Mesendoderm (in vitro differentiated cells): Measurements from ENCODE around the gene RAB11FIP3. TPM values are rescaled to one million over a fixed set of nuclear protein-coding genes. Genes with fewer than 3 reads are reported as not detected.

Experiments used
- small RNA-seq: library from polyadenylated mRNA; stranded (forward); fragments of <200 nt; extraction: miRNeasy Mini kit (QIAGEN cat#:217004); gene quantifications from one replicate; pipeline ENCODE3, GENCODE V24; 2013; ENCODE audit not compliant: insufficient read depth

RAB11FIP3 gene

Small RNA genes lying within 50 kb of the gene (small RNA-seq; reads per million reads assigned to genes)
- gene MIR3176 (86.1 reads per million, percentile 96 among the genes with 10 or more reads in this experiment), gene MIR5587 (4.5 reads per million, percentile 66 among the genes with 10 or more reads in this experiment), gene RF00019 (not detected), gene Z98883.1 (not detected)
